GM12801 (cell line): ENCODE results near the gene PRKACA.

Experiments
- TF ChIP-seq, protein P1 (sequence below): IDR thresholded peaks from one replicate; pipeline ENCODE4 v1.5.1; 2011; ENCODE audit warnings: control low read depth; ENCODE audit not compliant: insufficient read length; ENCODE audit errors: extremely low read depth

PRKACA gene

DNA sequence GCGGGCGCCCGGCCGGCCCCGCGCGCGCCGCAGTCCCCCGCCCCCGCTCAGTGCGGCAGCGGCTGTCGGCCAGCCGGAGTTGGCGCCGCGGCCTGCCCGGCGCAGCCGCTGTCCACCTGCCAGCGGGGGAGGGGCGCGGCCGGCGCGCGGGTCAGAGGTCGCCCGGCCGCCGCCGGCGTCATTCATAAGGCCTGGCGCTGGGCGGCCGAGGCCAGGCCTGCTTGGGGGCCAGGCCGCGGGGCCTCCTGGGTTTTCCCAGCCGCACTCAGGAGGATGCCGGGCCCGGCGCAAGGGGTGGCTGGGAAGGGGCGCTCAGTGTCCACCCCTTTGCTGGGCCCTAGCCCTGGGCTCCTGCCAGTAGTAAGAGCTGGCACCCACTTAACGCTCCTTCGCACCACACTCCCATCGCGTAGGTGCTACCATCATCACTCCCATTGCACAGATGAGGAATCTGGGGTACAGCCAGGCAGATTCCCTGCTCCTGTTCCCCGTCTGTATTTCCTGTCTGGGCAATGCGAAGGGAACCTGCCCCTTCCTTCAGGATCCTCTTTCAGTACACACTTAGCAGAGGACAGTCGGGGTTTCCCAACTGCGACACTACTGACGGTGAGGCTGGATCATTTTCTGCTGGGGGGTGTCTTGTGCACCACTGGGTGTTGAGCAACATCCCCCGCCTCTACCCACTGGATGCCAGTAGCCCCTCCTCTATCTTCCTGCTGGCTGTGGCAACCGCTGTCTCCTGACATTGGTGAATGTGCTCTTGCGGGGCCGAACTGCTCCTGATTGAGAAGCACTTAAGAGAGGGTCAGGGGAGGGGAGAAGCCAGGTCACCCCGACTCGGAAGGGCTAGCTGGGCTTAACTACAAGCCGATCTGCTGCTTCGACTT is 846 bp upstream of the PRKACA start:
- TF ChIP-seq, protein P1, sequence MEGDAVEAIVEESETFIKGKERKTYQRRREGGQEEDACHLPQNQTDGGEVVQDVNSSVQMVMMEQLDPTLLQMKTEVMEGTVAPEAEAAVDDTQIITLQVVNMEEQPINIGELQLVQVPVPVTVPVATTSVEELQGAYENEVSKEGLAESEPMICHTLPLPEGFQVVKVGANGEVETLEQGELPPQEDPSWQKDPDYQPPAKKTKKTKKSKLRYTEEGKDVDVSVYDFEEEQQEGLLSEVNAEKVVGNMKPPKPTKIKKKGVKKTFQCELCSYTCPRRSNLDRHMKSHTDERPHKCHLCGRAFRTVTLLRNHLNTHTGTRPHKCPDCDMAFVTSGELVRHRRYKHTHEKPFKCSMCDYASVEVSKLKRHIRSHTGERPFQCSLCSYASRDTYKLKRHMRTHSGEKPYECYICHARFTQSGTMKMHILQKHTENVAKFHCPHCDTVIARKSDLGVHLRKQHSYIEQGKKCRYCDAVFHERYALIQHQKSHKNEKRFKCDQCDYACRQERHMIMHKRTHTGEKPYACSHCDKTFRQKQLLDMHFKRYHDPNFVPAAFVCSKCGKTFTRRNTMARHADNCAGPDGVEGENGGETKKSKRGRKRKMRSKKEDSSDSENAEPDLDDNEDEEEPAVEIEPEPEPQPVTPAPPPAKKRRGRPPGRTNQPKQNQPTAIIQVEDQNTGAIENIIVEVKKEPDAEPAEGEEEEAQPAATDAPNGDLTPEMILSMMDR, result no peak

- TF ChIP-seq, protein P1, result no peak
Measured at GRCh38 chr19:14116918-14117578, 514 bp downstream of the PRKACA start.

DNA sequence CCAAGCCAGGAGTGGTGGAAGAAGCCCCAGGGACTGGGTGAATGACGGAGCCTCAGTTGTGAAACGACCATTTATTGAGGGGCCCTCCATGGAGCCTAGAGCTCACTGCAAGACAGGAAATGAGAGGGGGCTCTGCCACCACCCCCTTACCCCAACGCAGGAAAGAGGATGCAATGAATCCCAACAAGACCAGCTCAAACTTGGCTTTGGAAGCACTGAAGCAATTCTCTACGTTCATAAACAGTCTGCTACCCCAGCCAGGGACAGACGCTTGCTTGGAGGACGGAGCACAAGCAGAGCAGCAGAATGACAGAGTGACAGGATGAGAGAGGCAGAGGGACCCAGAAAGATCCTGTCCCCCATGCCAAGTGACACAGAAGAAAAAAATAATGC is 1.0 kb downstream of the PRKACA start:
- TF ChIP-seq, protein P1, result no peak

DNA sequence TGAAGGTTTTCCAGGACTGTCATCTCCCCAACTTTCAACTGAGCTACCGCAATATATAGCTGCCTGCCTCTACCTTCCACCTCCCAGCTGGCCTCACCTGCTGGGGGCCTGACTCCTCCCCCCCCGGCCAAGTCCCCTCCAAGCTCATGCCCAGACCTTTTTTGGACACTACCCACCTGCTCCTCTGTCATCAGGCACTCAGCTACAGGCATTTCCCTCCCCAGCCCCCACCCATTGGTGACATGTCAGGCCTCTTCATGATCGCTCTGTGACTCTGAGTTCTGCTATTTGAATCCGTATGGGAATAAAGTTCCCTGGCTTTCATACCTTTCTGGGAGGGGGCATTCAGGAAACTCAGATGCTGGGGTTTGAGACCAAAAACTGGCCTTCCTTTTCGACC is 1.8 kb downstream of the PRKACA start:
- TF ChIP-seq, protein P1, result no peak

DNA sequence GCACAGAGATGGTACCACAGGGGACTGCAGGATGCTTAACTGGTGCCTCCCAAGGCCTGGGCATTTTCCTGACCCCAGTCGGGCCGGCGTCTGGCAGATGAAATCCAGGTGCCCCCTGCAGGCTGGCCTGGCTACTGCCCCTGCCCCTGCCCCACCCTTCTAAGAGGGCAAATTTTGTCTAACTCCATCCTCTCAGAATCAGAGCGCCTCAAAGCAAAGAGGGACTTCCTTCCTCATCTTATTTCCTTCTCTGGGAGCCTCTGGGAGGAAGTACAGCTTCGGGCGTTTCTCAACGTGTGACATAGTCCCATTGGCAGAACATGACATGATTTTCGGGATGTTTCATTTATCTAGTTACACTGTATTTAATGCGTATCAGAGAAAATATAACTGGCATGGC is 2.7 kb downstream of the PRKACA start:
- TF ChIP-seq, protein P1, result no peak

GRCh38 chr19:14114439-14114838 is 3.1 kb downstream of the PRKACA start:
- TF ChIP-seq, protein P1, result no peak

DNA sequence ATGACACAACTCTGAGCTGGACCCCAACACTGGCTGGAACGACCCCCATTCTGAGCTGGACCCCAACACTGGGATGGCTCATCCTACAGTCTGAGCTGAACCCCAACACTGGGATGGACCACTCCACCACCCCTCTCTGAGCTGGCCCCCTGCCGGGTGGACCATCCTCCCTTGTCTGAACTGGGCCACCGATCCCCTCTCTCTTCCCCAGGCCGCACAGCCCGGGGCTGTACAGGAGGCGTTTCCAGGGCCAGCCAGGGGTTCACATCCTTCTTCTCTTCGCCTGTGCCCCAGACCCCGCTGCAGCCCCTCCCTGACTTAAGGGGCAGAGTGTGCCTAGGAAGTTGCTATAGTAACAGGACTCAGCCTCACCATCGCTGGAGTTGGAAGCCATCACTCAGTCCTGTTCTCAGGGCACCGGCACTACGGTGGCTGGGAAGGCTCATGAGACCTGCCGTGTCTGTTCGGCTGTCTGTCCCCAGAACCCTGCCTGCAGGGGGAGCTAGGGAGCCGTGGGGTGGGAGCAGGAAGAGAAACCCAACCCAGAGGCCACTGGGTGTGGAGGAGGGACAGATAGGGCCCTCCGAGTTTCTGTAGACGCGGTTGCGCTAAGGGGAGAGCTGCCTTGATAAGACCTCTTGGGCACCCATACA is 3.7 kb downstream of the PRKACA start:
- TF ChIP-seq, protein P1, result no peak
